HFFc6 (cell line): ENCODE data around the gene STIM2. TPM values are rescaled to one million over a fixed set of nuclear protein-coding genes. Genes with fewer than 3 reads are reported as not detected.

ENCODE experiments used
- DNase-seq: peaks from one replicate; pipeline ENCODE4 v3.0.0-alpha.2; 2018
- H3K27ac Mint-ChIP-seq: 2 replicates; pipeline ENCODE4 v1.8.0; 2020; ENCODE audit warnings: mild to moderate bottlenecking, mixed read lengths
- H3K27me3 Mint-ChIP-seq: 2 replicates; pipeline ENCODE4 v1.8.0; 2021; ENCODE audit warnings: mild to moderate bottlenecking, moderate library complexity, mixed read lengths; ENCODE audit not compliant: insufficient read depth
- H3K36me3 Mint-ChIP-seq: 2 replicates; pipeline ENCODE4 v1.8.0; 2021; ENCODE audit warnings: low read depth, mixed read lengths
- H3K4me1 Mint-ChIP-seq: 2 replicates; pipeline ENCODE4 v1.8.0; 2020; ENCODE audit warnings: low read depth, mixed read lengths
- H3K4me3 Mint-ChIP-seq: 2 replicates; pipeline ENCODE4 v1.8.0; 2020; ENCODE audit warnings: mild to moderate bottlenecking, moderate library complexity, mixed read lengths
- H3K9me3 Mint-ChIP-seq: 2 replicates; pipeline ENCODE4 v1.8.0; 2020; ENCODE audit warnings: mild to moderate bottlenecking, mixed read lengths
- total RNA-seq, 6 experiments: library from RNA; stranded (reverse); fragmentation: NEBNext Ultra II Directional; extraction: Animal tissue kit (Norgen Biotek cat#: 25700); gene quantifications; 2 replicates in 1 of 6; 3 replicates in 5 of 6; pipeline ENCODE4 v1.2.3, GENCODE V29; 2021
- TF ChIP-seq, protein P1 (sequence below): fragments of 200-600 bp; sonication (generic); IDR thresholded peaks from 2 replicates; pipeline ENCODE4 v1.5.0; 2021; ENCODE audit warnings: antibody characterized with exemption, mild to moderate bottlenecking

Gene STIM2
- total RNA-seq, 6 experiments from 2014 or later = 13.7 to 17.1 (median 16.0) TPM

DNA sequence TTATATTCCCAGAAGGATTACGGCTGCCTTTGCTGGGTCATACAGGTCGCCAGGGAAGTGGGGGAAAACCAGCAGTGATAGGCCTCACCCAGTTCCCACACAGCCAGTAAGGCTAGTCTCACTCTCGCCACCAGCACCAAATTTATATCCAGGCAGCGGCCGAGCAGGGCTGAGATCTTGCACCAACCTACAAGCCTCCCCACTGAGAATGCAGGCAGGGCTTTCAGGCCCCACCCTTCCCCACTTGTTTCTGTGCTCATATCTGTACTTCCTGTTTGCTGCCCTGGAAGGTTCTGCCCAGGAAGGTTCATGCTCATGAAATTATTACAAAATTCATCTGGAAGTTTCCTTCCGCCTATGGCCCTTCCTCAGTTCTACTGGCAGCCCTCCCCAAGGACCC is 179.7 kb downstream of the STIM2 start:
- Mint-ChIP-seq H3K4me3 (no peak overlapping the region), H3K9me3 (no peaks in the 10 kb centered on the region), H3K4me1 (no peaks in the 10 kb centered on the region), H3K36me3 (no peaks in the 10 kb centered on the region), H3K27ac (no peak overlapping the region), H3K27me3 (peaks cover 18% of the 10 kb centered on the region)
- DNase-seq = no peak
- TF ChIP-seq, protein P1, sequence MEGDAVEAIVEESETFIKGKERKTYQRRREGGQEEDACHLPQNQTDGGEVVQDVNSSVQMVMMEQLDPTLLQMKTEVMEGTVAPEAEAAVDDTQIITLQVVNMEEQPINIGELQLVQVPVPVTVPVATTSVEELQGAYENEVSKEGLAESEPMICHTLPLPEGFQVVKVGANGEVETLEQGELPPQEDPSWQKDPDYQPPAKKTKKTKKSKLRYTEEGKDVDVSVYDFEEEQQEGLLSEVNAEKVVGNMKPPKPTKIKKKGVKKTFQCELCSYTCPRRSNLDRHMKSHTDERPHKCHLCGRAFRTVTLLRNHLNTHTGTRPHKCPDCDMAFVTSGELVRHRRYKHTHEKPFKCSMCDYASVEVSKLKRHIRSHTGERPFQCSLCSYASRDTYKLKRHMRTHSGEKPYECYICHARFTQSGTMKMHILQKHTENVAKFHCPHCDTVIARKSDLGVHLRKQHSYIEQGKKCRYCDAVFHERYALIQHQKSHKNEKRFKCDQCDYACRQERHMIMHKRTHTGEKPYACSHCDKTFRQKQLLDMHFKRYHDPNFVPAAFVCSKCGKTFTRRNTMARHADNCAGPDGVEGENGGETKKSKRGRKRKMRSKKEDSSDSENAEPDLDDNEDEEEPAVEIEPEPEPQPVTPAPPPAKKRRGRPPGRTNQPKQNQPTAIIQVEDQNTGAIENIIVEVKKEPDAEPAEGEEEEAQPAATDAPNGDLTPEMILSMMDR = no peak

DNA sequence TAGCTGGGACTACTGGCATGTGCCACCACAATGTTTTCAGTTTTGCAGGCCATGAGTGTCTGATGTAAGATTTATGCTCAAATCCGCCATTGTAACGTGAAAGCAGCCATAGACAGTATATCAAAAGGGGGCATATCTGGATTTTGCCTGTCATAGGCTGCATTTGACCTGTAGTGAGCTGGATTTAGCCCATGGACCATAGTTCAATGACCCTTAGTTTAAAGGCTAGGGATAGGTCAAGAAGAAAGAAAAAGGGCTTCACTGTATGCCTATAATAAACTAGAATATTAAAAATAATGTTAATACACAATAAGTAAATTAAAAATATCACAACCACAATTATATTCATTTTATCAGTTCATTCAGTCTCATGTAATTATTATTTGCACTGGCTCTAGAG is 181.8 kb downstream of the STIM2 start:
- no peaks in the 10 kb centered on the region for H3K36me3 Mint-ChIP-seq
- TF ChIP-seq, protein P1 = no peak
- H3K4me3 Mint-ChIP-seq = no peak overlapping the region
- H3K27ac Mint-ChIP-seq = no peak overlapping the region
- H3K27me3 Mint-ChIP-seq = peaks cover 15% of the 10 kb centered on the region
- no peaks in the 10 kb centered on the region for H3K9me3 Mint-ChIP-seq
- H3K4me1 Mint-ChIP-seq = no peaks in the 10 kb centered on the region
- no peak for DNase-seq

- no peak for DNase-seq
- TF ChIP-seq, protein P1 = no peak
- peaks cover 4% of the 10 kb centered on the region for H3K4me1 Mint-ChIP-seq
- H3K27ac Mint-ChIP-seq = no peak overlapping the region
- no peak overlapping the region for H3K4me3 Mint-ChIP-seq
- H3K36me3 Mint-ChIP-seq = no peaks in the 10 kb centered on the region
- H3K9me3 Mint-ChIP-seq = no peaks in the 10 kb centered on the region
- peaks cover 16% of the 10 kb centered on the region for H3K27me3 Mint-ChIP-seq
These were observed 182.6 kb downstream of the STIM2 start for GRCh38 chr4:27043200-27043599.

DNA sequence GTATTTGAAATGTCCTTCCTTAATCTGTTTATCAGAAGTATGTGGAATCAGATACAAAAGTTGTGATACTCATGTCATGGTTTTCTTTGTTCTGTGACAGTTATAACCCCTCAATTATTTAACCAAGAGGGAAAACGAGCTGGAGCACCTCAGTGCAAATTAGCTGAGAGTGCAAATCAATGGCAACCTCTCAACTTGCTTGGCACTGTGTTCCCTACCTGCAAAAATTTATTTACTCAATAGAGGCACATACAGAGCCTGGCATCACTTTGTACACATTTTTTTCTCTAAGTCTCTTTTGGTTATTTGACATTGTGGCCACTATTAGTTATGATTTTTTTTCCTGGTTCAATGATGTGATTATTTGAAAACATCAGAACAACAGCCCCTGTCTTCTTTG is 186.2 kb downstream of the STIM2 start:
- no peak for DNase-seq
- H3K4me3 Mint-ChIP-seq = no peak overlapping the region
- no peak overlapping the region for H3K27ac Mint-ChIP-seq
- H3K27me3 Mint-ChIP-seq = peaks cover 29% of the 10 kb centered on the region
- TF ChIP-seq, protein P1 = no peak
- peaks cover 16% of the 10 kb centered on the region for H3K4me1 Mint-ChIP-seq
- H3K36me3 Mint-ChIP-seq = no peaks in the 10 kb centered on the region
- no peaks in the 10 kb centered on the region for H3K9me3 Mint-ChIP-seq

DNA sequence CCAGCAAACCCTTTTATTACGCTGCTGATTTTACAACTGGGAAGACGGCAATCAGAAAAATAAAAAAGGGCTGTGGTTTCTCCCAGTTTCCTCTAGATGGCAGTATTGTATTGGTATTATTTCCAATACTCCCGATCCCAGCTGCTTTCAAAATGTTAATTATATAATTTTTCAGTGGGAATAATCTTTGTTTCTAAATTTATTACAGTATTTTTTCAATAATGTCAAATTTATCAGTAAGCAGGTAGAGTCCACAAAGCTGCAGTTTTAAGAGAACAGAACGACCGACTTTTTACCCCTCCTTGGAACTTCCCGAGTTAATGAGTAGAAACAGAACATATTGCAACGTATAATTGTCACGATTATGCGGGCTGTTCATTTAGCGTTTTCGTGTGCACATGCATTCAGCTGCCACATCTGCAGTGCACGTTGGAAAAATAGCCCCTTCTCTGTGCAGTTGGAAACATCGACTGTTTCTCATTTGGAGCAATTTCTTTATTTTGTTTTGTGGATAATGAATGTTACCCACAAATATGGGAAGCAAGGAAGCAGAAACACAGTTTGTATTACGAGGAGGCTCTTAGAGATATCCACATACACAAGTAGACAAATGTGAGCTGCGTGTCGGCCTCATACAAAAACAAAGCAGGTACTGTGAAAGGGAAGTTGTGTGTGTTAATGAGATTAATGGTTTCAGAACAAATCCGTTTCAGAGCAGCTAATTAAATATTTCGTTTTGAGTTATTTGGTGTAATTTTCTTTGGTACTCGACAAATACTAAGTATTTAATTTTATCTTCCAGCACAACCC is 188.0 kb downstream of the STIM2 start:
- Mint-ChIP-seq H3K36me3 (no peaks in the 10 kb centered on the region), H3K9me3 (no peaks in the 10 kb centered on the region), H3K4me1 (peaks cover 16% of the 10 kb centered on the region), H3K27me3 (peaks cover 40% of the 10 kb centered on the region), H3K4me3 (peak overlapping the region; percentile 78), H3K27ac (no peak overlapping the region)
- TF ChIP-seq, protein P1 = peak; percentile 91
- DNase-seq = peak; percentile 38
